SH-SY5Y (cell line): ENCODE results near the gene TANC1.

ENCODE experiments used
- GATA2 ChIP-seq: IDR thresholded peaks from 2 replicates; pipeline ENCODE4 v1.6.1; 2011; ENCODE audit warnings: mild to moderate bottlenecking, low read depth, low read length
- GATA3 ChIP-seq: IDR thresholded peaks from 2 replicates; pipeline ENCODE4 v1.6.1; 2011; ENCODE audit warnings: low read depth, mild to moderate bottlenecking, low read length, moderate library complexity

- TF ChIP-seq GATA3 (no peak), GATA2 (no peak)
Observed at GRCh38 chr2:159169187-159169586, 200.7 kb downstream of the TANC1 start.
